Measurements from ENCODE around the gene GNG12.

GRCh38 chr1:67773462-67773861 lies 59.8 kb downstream of the GNG12 start:
- TF ChIP-seq POLR2AphosphoS5 (IDR thresholded peaks at IDR 0.05) (no peak), EP300 (IDR thresholded peaks at IDR 0.05) (no peak)
- TF ChIP-seq, protein P1, sequence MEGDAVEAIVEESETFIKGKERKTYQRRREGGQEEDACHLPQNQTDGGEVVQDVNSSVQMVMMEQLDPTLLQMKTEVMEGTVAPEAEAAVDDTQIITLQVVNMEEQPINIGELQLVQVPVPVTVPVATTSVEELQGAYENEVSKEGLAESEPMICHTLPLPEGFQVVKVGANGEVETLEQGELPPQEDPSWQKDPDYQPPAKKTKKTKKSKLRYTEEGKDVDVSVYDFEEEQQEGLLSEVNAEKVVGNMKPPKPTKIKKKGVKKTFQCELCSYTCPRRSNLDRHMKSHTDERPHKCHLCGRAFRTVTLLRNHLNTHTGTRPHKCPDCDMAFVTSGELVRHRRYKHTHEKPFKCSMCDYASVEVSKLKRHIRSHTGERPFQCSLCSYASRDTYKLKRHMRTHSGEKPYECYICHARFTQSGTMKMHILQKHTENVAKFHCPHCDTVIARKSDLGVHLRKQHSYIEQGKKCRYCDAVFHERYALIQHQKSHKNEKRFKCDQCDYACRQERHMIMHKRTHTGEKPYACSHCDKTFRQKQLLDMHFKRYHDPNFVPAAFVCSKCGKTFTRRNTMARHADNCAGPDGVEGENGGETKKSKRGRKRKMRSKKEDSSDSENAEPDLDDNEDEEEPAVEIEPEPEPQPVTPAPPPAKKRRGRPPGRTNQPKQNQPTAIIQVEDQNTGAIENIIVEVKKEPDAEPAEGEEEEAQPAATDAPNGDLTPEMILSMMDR (IDR thresholded peaks at IDR 0.05): no peak
